Left cardiac atrium (tissue), 4 donors: ENCODE data around the gene HDHD5. TPM values are rescaled to one million over a fixed set of nuclear protein-coding genes. Genes with fewer than 3 reads are reported as not detected.

Experiments
- ATAC-seq, 2 donors: fragments of 200-7000 bp; cut with Tn5 transposase; one replicate each; pipeline ENCODE4 v1.9.1; 2020; ENCODE audit warnings: mild to moderate bottlenecking in 2 of 2, moderate library complexity in 2 of 2
- DNase-seq: peaks from one replicate; pipeline ENCODE4 v3.0.0-alpha.2; 2020
- intact Hi-C, 2 donors: fragments of 100-400 bp; cut with DNase I; formaldehyde crosslinking; loops; one replicate each; pipeline versions ENCODE4 v1.14.1 to v1.15.1; 2022 to 2023
- total RNA-seq, 2 donors: library from RNA; stranded (reverse); fragmentation: NEBNext Ultra II Directional; extraction: Animal tissue kit (Norgen Biotek cat#: 25700); gene quantifications; one replicate each; pipeline ENCODE4 v1.2.1, GENCODE V29; 2021
- donor health status: DM: no; HTN: yes; CAD: no.
- donor health status: DM: no; HTN: yes; CAD: no; lungs with severe emphysema.
- donor health status: DM: yes; HTN: yes; CAD: no.
- donor health status: Dilated cardiomyopathy.

HDHD5 gene
- total RNA-seq, 2 donors from 2014 or later, result 36.0 to 37.5 TPM

DNA sequence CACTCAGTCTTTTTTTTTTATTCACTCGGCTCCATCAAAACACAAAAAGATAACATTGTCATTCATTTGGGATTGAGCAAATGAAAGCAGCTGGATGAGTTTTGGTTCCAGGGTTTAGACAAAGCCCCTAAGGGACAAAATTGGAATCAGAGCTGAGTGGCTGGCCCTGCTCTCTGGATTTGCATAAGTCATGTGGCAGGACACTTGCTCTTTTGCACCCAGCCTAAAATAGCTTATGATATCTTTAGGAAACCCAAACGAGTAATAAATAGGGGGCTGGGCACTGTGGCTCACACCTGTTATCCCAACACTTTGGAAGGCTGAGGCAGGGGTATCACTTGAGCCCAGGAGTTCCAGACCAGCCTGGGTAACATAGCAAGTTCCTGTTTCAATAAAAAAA lies 27.0 kb downstream of the HDHD5 start:
- DNase-seq, result no peak
- peak; percentile 74 to 89 for ATAC-seq
- intact Hi-C loops, result no loop called here

DNA sequence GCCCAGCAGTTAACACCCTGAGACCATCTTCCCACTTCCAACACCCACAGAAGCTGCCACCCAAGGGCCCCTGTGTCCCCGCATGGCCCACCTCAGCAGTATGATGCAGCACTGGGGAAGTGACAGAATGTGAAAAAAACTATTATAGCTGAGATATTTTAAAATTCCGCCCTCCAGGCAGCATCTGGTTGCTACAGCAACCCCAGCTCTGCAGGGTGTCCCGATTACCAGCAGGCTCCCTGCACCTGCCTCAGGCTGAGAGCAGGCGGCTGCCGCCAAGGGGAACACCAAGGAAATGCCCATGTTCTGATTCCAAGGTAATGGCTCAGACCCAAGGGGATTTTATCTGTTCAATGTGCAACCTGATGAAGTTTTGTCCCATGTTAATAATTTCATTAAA lies 27.4 kb downstream of the HDHD5 start:
- ATAC-seq (peak; percentile 33 to 49), DNase-seq (no peak)
- intact Hi-C loops, result no loop called here

DNA sequence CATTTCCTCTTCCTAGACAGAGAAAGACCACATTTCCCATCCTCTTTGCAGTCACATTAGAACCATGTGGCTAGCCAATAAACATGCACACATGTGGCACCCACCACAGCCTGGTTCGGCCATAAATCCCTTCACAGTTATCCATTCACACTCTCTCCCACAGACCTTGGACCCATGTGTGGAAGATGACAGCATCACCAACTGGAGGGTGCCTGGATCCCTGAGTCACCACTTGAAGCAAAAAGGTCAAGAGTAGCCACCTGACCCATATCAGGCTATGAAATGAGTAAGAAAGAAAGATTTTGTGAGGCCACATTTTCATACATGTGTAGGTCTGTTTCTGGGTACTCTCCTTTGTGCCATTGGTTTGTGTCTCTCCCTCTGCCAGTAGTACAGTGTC lies 28.9 kb downstream of the HDHD5 start:
- intact Hi-C loops, result no loop called here
- DNase-seq, result no peak
- no peak for ATAC-seq

DNA sequence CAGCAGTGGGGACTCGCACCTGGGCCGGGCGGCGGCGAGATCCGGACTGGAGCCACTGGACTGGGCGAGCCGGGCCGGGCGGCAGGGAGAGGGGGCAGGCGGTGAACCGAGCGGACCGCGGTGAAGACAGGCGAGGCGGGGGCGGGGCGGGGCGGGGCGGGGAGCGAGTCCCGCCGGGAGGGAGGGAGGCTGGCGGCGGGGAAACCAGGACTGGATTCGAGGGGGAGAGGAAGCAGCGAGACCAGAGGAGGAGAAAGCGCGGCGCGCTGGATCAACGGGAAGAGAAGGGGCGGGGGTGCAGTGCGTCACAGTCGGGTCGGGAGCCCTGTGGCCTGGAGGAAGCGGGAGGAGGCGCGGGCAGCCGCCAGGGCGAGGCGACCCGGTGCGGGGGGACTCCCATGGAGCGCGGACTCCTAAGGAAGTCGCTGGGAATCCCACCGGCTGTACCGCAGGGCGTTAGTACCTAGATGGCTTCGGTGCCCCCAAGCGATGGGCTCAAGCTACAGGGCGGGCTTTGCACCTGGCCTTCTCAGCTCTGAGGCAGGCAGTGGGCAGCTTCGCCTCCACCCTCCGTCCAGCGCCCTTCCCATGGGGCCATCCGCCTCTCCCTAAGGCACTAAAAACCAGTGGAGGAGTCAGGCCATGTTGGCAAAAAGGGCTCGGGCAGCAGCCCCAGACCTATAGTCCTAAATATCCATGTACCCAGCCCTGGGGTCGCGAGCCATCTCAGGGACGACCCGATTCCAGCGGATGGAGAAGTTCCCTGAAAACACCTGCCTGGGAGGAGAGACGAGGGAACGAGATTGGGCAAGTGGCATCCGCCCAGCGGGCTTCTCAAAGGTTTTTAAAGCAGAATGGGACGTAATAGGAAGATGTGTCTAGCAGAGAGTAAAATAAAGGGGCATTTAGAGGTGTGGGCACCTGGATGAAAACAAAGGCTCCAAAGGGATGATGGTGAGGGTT lies 37.6 kb downstream of the HDHD5 start, which contains the start of gene TMEM121B:
Gene TMEM121B, minus strand, starts transcription at position 128 of the 963 bp plus-strand sequence. CDS start 233 bp downstream, outside the sequence.
- DNase-seq (peak; percentile 83), ATAC-seq (peak; percentile 66 to 82)
- intact Hi-C loops, result no loop called here

DNA sequence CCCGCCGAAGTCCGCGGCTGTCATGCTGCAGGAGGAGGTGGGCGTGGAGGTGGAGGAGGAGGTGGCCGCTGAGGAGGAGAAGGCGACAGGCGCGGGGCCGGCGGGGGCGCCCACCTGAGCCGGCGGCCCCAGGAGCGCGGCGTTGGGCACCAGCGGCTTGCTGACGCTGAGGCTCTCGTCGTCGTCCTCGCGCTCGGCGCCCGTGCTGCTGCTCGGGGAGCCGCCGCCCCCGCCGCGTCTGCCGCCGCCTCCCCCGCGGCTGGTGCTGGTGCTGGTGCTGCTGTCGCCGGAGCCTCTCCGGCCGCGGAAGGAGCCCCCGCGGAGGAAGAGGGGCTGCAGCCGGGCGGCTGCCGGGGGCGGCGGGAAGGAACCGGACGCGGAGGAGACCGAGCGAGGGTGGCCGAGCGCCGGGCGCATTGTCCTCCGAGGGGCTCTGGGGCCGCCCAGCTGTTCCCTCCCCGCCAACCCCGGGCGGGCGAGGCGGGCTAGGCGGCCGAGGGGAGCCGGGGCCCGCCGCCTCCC lies 38.3 kb downstream of the HDHD5 start:
- peak in 1 of 2 donors; percentile 17 for ATAC-seq
- intact Hi-C loops, result no loop called here
- no peak for DNase-seq

DNA sequence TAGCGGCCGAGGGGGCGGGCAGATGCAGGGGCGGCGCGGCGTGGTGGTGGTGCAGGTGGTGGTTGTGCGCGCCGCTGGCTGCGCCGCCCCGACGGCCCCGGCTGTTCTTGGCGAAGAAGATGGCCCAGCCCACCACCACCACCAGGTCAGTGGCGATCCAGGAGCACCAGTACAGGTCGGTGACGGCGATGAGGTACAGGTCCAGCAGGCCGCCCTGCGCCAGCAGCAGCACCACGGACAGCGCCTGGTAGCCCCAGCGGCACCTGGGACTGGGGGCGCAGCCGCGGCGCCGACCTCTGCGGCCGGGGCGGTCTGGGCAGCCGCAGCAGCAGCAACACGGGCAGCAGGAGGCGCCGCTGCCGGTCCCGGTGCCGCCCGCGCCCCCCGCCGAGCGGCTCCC lies 38.8 kb downstream of the HDHD5 start:
- DNase-seq, result peak; percentile 68
- intact Hi-C loops, result no loop called here
- ATAC-seq, result peak; percentile 46 to 62

DNA sequence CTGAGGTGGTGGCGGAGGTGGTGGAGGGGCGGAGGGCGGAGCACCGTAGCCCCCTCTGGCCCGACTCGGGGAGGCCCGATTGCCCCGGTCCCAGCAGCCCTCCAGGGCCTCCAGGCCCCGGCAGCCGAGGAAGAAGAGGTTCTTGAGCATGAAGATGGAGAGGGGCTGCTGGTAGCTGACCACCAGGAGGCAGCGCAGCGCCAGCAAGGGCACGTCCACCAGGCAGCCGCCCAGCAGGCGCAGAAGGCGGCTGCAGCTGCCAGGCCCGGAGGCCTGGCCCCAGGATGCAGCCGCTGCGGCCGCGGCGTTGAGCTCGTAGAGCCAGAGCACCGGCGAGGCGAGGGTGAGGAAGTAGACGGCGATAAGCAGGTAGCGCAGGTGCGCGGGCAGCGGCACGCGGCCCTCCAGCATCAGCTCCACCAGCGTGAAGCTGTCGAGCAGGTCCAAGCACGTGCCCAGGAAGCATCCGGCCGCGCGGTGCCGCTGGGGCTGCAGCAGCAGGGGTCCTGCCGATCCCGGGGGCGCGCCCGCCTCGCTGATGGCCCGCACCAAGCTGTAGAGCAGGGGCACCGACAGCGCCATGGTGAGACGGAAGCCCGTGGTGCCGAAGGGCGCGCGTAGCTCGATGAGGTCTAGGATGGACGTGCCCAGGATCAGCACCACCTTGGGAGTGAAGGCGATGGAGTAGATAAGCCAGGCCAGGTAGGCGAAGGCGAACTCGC lies 39.4 kb downstream of the HDHD5 start:
- intact Hi-C loops, result no loop called here
- ATAC-seq, result no peak
- DNase-seq, result peak; percentile 46

DNA sequence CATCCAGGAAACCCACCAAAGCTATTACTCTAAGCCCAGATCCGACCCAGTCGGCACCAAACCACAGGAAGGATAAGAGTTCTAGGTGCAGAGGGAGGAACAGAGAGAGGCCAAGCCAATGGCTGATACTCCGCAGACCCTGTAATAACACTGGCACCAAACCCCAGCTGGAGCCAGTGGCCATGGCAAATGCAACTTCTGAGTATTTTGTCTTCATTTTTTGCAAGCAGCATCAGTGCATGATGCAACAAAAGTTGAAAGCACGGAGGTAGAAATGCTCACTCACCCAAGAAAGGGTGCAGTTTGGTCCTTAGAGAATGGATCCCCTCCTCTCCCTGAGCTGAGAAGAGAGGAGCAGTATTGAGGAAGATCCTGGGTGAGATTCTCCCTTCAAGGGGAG lies 40.7 kb downstream of the HDHD5 start:
- intact Hi-C loops, result no loop called here
- ATAC-seq, result no peak

DNA sequence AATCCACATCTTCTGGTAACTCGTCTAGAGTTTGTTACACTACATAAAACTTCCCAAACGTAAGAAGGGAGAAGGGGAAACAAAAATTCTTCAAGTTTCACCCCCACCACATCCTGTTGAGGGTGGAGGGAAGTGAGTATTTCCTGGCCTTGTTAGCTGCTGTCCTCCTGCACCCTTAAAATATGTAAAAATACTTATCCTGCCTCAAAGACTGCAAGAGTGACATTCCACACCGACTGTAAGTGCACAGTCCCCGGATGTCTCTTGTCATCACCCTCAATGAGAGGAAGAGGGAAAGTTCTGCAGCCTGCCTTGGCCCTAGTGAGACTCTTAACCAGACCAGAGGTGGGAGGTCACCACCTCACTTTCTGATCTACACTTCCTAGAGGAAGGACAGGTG lies 41.2 kb downstream of the HDHD5 start:
- DNase-seq (no peak), ATAC-seq (no peak)
- intact Hi-C loops, result no loop called here

More for the DNA sequence above, 40.7 kb downstream of the HDHD5 start:
- no peak for DNase-seq

DNA sequence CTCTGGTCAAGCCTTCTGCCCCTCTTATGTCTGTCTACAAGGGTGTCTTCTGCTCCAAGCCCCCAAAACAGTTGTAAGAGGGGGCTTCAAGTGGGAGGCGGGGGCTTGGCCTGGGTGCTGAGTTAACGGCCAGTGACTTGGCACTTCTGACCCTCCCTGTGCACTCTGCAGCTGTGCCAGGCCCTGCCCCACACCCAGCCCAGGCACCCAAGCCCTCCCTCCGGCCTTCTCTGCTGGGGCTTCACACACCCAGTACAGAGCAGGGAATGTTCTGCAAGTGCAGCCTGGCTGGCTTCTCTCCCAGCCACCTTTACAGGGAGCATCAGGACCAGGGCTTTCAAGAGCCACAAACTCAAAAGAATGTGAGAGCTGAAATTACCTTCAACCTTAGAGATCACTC lies 41.7 kb downstream of the HDHD5 start:
- DNase-seq (no peak), ATAC-seq (no peak)
- intact Hi-C loops, result no loop called here

DNA sequence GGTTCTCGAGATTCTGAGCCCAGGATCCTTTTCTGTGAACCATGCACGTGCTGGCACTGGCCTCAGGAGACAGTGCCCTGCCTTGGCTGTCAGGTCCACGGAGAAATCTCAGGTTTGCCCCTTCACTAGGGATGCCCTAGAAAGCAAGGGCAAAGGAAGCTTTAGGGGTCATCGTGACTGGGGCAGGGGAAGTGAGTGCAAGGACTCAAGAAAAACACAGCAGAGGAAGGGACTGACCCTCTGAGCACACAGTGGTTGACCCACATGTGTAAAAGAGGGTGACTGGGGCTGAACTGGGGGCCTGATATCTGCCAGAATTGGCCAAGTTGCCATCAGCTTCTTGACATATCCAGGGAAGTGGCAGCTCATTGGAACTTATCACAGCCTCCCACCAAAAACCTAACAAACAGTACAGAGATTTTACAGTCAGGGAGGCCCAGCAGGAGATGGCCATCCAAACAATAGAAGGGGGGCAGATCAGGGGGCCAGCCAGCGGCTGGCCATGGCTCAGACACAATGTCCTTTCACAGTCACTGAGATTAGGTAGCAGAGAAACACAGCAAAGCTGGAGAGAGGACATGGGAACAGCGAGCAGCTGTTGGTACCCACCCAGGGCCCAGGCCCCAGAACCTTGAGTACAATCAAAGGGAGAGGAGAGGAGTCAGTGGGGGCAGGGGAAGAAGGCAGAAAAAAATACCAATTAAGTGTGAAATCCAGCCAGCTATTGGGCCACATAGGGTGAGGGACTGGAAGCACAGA lies 42.3 kb downstream of the HDHD5 start:
- ATAC-seq, result no peak
- intact Hi-C loops, result no loop called here
- no peak for DNase-seq

DNA sequence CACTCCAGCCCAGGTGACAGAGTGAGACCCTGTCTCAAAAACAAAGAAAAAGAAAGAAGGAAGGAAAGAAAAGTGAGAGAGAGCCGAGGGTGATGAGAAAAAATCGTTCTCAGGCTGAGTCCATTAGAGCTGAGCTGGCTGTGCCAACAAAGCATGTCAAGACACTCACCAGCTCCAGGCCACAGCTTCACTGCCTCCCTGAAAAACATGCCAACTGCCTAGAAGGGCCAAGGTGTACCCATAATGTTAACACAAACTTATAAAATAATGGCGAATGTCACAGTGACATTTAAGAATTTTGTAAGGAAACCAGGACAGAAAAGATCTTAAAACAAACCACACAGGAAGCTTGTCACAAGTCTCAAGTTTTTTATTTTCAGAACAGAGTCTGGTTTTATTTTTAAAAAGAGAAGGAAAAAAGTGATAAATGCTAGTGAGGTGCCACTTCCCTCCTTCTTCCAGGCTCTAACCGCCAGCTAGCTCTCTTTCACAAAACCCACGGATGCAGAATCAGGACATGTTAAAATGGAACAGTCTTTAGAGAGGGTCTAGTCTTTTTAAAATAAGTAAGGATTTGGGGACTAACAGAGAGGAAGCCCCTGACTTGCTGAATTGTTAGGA lies 43.0 kb downstream of the HDHD5 start:
- DNase-seq (no peak), ATAC-seq (no peak)
- intact Hi-C loops, result no loop called here

DNA sequence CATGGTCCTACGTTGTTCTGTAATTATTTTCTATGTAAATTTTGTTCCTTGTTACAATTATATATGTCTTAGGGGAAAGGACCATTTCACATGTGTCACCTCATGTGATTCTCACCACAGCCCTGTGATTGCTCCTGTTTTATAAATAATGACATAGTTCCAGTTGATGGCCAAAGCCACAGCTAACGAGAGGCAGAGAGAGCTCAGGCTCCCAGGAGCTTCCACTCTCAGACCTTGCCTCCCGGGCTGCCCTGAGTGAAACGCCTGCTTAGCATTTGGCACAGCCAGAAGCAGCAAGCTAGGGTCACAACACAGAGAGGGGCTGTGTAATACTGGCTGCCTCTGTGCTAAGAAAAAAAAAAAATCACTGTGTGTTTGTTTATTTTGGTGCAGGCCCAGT lies 43.8 kb downstream of the HDHD5 start:
- ATAC-seq (no peak), DNase-seq (no peak)
- intact Hi-C loops, result no loop called here

DNA sequence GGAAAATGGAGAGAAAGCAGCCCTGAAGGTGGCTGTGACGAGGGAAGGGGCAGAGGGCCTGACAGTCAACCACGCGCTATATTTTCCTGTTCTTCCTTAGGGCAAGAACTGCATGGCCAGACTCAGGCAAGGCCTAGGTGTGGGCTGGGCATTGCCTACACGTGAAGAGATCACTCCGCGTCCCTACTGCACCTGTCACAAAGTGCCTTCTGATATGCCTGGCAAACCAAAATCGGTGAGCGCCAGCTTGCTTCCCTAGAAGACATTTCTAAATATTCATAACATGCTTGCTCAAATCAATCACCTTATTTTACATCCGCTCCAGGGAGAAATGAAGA lies 44.2 kb downstream of the HDHD5 start:
- intact Hi-C loops, result no loop called here
- DNase-seq (no peak), ATAC-seq (no peak)

DNA sequence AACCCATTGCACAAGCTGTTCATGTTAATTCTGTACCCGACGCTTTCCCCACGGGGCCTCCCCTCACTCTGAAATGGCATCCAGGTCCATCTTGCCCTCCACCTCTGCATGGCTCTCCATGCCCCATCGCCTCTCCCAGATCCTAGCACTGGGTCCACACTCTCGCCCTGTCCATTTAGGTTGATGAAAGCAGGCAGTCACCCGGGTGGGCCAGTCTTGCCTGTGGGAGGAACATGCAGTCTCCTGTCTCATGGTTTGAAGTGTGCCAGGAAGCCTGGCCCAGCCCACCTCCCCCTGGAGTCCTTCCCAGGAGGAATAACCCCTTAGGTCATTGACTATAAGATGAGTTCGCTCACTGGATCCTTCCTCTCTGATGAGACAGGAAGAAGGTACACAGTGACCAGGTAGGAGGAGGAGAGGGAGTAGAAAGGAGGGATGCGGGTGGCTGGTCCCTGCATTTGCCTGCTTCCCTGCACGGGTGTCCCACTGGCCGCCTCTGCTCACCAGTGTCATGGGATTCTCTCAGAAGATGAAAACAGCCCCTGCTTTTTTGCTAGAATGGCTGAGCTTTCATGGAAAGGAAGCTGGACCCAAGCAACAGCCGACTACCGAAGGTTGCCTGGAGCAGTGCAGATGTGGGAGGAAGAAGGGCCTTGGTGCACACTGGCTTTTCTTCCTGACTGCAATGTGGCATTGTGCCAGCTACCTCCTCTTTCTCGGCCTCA lies 44.7 kb downstream of the HDHD5 start:
- intact Hi-C loops, result no loop called here
- ATAC-seq (no peak), DNase-seq (no peak)

DNA sequence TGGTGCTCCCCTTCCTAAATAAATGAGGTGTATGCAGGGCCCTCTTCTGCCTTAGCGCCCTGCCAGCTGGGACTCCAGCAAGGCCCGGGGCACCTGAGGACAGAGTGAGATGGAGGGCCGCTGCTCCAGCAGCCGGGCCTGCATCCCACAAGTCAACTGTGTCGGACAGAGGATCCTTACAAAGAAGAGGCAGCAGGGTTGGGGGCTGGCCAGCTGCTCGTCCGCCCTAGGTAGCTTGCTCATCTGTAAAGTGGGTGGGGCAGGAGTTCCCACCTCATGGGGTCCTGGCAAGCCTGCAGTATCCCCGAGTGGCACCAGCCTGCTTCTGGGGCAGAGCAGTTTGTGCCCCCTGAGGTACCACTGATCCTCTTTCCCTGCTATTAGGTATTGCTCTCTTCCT lies 45.5 kb downstream of the HDHD5 start:
- intact Hi-C loops, result no loop called here
- no peak for DNase-seq

DNA sequence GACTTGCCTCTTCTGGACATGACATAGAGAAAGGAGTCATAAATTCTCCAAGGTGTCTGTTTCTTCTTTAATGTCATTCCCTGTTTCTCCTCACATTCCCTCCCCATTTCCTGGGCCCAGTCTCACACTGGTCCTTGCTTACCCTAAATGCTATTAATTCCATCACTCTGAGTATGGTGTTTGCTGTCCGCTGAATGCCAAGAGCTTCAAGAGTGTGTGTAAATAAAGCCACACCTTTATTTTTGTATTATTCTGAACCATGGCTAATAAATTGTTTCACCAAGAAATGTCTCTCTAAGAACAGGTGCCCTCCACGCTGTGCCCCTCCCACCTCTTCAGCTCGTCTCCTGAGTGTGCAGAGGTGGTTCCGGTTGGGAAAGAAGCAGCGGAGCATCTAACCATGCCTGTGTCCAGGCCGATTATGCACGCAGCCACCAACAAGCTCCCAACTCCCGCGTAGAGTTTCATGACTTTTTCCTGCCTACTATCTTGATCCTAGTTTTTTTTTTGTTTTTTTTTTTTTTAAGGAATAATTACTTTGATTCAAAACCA lies 46.5 kb downstream of the HDHD5 start:
- intact Hi-C loops, result no loop called here
- ATAC-seq, result no peak
- DNase-seq, result no peak

More for the DNA sequence above, 45.5 kb downstream of the HDHD5 start:
- ATAC-seq, result no peak
